ENCODE data around the gene COL4A2.

DNA sequence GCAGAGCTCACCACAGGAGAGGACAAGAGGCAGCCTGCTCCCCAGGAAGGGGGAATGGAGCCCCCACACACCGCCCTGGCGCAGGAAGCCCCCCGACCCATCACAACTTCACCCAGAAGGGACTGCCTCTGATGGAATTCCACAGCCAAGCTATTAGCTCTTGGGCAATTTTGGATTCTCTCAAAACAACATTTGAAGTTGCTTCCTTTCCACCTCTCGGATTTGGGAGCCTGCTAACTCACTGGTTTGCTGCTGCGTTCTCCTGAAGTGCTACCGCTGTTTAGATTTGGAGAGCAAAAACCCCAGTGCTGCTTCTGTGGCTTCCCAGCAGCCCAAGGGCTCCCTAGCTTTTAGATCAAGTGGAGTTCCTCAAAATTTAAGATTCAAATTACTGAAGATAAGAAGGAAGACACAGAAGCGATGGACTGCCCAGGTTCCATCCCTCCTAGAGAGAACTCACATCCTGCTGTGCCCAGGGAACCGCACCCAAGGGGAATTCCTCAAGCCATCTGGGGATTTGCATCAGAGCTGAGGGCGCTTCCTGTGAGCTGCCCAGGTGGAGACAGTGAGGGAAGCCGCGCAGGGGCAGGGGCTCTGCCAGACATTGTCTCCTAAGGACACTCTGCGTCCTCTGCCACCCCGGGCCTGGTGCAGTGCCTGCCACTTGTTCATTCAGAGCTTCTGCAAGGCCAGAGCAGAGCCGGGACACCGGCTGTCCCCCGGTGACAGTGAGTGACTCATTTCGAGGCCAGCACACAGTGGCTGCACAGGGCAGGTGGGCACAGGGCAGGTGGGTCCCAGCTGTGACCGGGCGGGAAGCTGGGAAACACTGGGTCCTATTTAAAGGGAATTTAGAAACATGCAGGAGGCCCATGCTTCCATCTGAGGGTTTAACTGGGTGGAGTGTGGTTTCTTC, 45.7 kb upstream of the COL4A2 start:
- TF ChIP-seq CTCF (IDR thresholded peaks at IDR 0.05) = no peak
- no peak for TF ChIP-seq POLR2A (IDR thresholded peaks at IDR 0.05)

Measured in right lobe of liver (tissue), 4 donors.